GM12878 (cell line): ENCODE data around the gene RAB15. TPM values are rescaled to one million over a fixed set of nuclear protein-coding genes. Genes with fewer than 3 reads are reported as not detected.

Experiments used
- ASH2L ChIP-seq: fragments of 300-600, 200-600 bp; sonication (generic); IDR thresholded peaks from 2 replicates; pipeline ENCODE4 v1.6.1; 2017; ENCODE audit warnings: low read depth, mild to moderate bottlenecking, borderline replicate concordance
- ATF3 ChIP-seq: IDR thresholded peaks from 2 replicates; pipeline ENCODE4 v1.6.1; 2011; ENCODE audit warnings: low read depth, mild to moderate bottlenecking, low read length, moderate library complexity, borderline replicate concordance; ENCODE audit errors: extremely low read depth
- BMI1 ChIP-seq: fragments of 450-650 bp; IDR thresholded peaks from 2 replicates; pipeline ENCODE4 v1.6.1; 2016; ENCODE audit warnings: mild to moderate bottlenecking, moderate library complexity, borderline replicate concordance
- CHD1 ChIP-seq: IDR thresholded peaks from 2 replicates; pipeline ENCODE4 v1.6.1; 2012; ENCODE audit warnings: low read depth, low read length, improper control_type of control experiment
- E4F1 ChIP-seq: fragments of 450-650 bp; IDR thresholded peaks from 2 replicates; pipeline ENCODE4 v1.6.1; 2018; ENCODE audit warnings: borderline replicate concordance, mild to moderate bottlenecking; ENCODE audit not compliant: partially characterized antibody
- EP300 ChIP-seq, 2 experiments: fragments of 150-350 bp in 1 of 2; IDR thresholded peaks; 2 replicates each; pipeline ENCODE4 v1.6.1; 2011 to 2012; ENCODE audit warnings: low read depth in 2 of 2, low read length in 2 of 2, borderline replicate concordance in 1 of 2, improper control_type of control experiment in 1 of 2, inconsistent platforms in 1 of 2; ENCODE audit not compliant: control insufficient read depth in 1 of 2
- ESRRA ChIP-seq: IDR thresholded peaks from 2 replicates; pipeline ENCODE4 v1.6.1; 2012; ENCODE audit warnings: mild to moderate bottlenecking, low read length, improper control_type of control experiment
- FOS ChIP-seq: IDR thresholded peaks from 3 replicates; pipeline ENCODE4 v1.6.1; 2011; ENCODE audit warnings: borderline replicate concordance; ENCODE audit not compliant: insufficient read length; ENCODE audit errors: extremely low read depth
- FOXK2 ChIP-seq: fragments of 450-650 bp; IDR thresholded peaks from 2 replicates; pipeline ENCODE4 v1.6.1; 2017; ENCODE audit warnings: mild to moderate bottlenecking, moderate library complexity
- GATAD2B ChIP-seq: fragments of 450-650 bp; conservative IDR thresholded peaks from 2 replicates; pipeline ENCODE4 v1.6.1; 2017; ENCODE audit warnings: low read depth, mild to moderate bottlenecking, moderate library complexity
- KAT2A ChIP-seq: conservative IDR thresholded peaks from 2 replicates; pipeline ENCODE4 v1.6.1; 2011; ENCODE audit warnings: low read depth, low read length; ENCODE audit not compliant: control insufficient read depth
- MYC ChIP-seq: IDR thresholded peaks from 2 replicates; pipeline ENCODE4 v1.6.1; 2011; ENCODE audit warnings: mild to moderate bottlenecking, low read length, moderate library complexity, inconsistent platforms; ENCODE audit not compliant: insufficient read depth, insufficient replicate concordance, insufficient read length, severe bottlenecking
- NFIC ChIP-seq: IDR thresholded peaks from 2 replicates; pipeline ENCODE4 v1.6.1; 2012; ENCODE audit warnings: low read depth, mild to moderate bottlenecking, inconsistent platforms, low read length, moderate library complexity
- RAD21 ChIP-seq: IDR thresholded peaks from 2 replicates; pipeline ENCODE4 v1.6.1; 2011; ENCODE audit warnings: mild to moderate bottlenecking, low read depth, low read length, moderate library complexity; ENCODE audit not compliant: insufficient read depth
- SIN3A ChIP-seq: IDR thresholded peaks from 2 replicates; pipeline ENCODE4 v1.6.1; 2012; ENCODE audit warnings: low read depth, low read length, improper control_type of control experiment
- SPI1 ChIP-seq: IDR thresholded peaks from 2 replicates; pipeline ENCODE4 v1.6.1; 2011; ENCODE audit warnings: low read depth, mild to moderate bottlenecking, low read length, moderate library complexity, borderline replicate concordance; ENCODE audit not compliant: insufficient read depth
- STAT3 ChIP-seq: IDR thresholded peaks from 2 replicates; pipeline ENCODE4 v1.6.1; 2011; ENCODE audit warnings: low read depth, low read length, improper control_type of control experiment
- ZBTB40 ChIP-seq: fragments of 450-650 bp; IDR thresholded peaks from 2 replicates; pipeline ENCODE4 v1.6.1; 2016; ENCODE audit warnings: mild to moderate bottlenecking, moderate library complexity, borderline replicate concordance
- ZNF384 ChIP-seq: IDR thresholded peaks from 2 replicates; pipeline ENCODE4 v1.6.1; 2012; ENCODE audit warnings: low read depth, mild to moderate bottlenecking, low read length, improper control_type of control experiment, borderline replicate concordance
- polyA plus RNA-seq, 11 experiments: library from polyadenylated mRNA; depleted of rRNA in 4 of 11; unstranded in 6 of 11; stranded (reverse) in 5 of 11; fragments of >200 nt; fragmentation: Nextera tagmentation in 4 of 11; fragmentation: Illumina TruSeq in 1 of 11; extraction: Ambion mirVana in 4 of 11; extraction: Trizol in 1 of 11; gene quantifications; 1 replicate in 1 of 11; 2 replicates in 10 of 11; pipeline versions ENCODE4 v1.2.1 to v1.2.3, GENCODE V29; 2011 to 2016; ENCODE audit warnings: inconsistent platforms in 2 of 11, missing spikeins in 2 of 11, low read depth in 1 of 11
- total RNA-seq, 4 experiments: library from RNA; depleted of rRNA in 3 of 4; stranded (reverse); fragments of >200 nt in 3 of 4; fragmentation: Illumina TruSeq in 1 of 4; extraction: Trizol in 1 of 4; gene quantifications; 2 replicates each; pipeline versions ENCODE4 v1.2.1 to v1.2.3, GENCODE V29; 2013 to 2021
- TF ChIP-seq, protein P1 (sequence below): fragments of 450-650 bp; IDR thresholded peaks from 2 replicates; pipeline ENCODE4 v1.6.1; 2016; ENCODE audit warnings: mild to moderate bottlenecking

Gene RAB15
- total and polyA plus RNA-seq, 10 of the 15 experiments (the other 5 are each of a cell fraction or from before 2014, with no cell fraction given), result 0.32 to 3.9 (median 2.1) TPM

- TF ChIP-seq ZBTB40 (peak; percentile 38; the same call in 1 of the 2 replicates), BMI1 (no peak), FOXK2 (no peak; the same call in 1 of the 2 replicates), ATF3 (no peak), FOS (no peak), ASH2L (no peak), CHD1 (no peak), E4F1 (peak; percentile 58), SPI1 (peak; percentile 33; the same call in 1 of the 2 replicates), GATAD2B (0 out of 2 replicates have a peak, but pooled peaks have one; percentile 44), STAT3 (no peak), KAT2A (no peak), SIN3A (peak; percentile 97), NFIC (no peak; the same call in 1 of the 2 replicates), RAD21 (peak; percentile 94), EP300 (IDR thresholded peaks at IDR 0.05; ENCODE audit: borderline replicate concordance in 1 of 2, control insufficient read depth in 1 of 2, low read depth in 2 of 2, low read length in 2 of 2) (no peak), ESRRA (0 out of 2 replicates have a peak, but pooled peaks have one; percentile 26), ZNF384 (no peak), MYC (no peak)
- TF ChIP-seq, protein P1, sequence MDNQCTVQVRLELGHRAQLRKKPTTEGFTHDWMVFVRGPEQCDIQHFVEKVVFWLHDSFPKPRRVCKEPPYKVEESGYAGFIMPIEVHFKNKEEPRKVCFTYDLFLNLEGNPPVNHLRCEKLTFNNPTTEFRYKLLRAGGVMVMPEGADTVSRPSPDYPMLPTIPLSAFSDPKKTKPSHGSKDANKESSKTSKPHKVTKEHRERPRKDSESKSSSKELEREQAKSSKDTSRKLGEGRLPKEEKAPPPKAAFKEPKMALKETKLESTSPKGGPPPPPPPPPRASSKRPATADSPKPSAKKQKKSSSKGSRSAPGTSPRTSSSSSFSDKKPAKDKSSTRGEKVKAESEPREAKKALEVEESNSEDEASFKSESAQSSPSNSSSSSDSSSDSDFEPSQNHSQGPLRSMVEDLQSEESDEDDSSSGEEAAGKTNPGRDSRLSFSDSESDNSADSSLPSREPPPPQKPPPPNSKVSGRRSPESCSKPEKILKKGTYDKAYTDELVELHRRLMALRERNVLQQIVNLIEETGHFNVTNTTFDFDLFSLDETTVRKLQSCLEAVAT, result peak; percentile 91
Observed at GRCh38 chr14:64986648-64987437, 14.7 kb upstream of the RAB15 start, which contains the start of gene FNTB (continued).
